ENCODE results near the gene VMP1. TPM values are rescaled to one million over a fixed set of nuclear protein-coding genes. Genes with fewer than 3 reads are reported as not detected.

The VMP1 gene
- total RNA-seq, 1 donor from 2014 or later, result 62.6 TPM

GRCh38 chr17:59829217-59830006 is 122.0 kb downstream of the VMP1 start:
- TF ChIP-seq, protein P1, sequence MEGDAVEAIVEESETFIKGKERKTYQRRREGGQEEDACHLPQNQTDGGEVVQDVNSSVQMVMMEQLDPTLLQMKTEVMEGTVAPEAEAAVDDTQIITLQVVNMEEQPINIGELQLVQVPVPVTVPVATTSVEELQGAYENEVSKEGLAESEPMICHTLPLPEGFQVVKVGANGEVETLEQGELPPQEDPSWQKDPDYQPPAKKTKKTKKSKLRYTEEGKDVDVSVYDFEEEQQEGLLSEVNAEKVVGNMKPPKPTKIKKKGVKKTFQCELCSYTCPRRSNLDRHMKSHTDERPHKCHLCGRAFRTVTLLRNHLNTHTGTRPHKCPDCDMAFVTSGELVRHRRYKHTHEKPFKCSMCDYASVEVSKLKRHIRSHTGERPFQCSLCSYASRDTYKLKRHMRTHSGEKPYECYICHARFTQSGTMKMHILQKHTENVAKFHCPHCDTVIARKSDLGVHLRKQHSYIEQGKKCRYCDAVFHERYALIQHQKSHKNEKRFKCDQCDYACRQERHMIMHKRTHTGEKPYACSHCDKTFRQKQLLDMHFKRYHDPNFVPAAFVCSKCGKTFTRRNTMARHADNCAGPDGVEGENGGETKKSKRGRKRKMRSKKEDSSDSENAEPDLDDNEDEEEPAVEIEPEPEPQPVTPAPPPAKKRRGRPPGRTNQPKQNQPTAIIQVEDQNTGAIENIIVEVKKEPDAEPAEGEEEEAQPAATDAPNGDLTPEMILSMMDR (conservative IDR thresholded peaks at IDR 0.05), result no peak
- Mint-ChIP-seq H3K4me1 (peaks cover 28% of the 10 kb centered on the region), H3K9me3 (no peaks in the 10 kb centered on the region), H3K4me3 (no peak overlapping the region), H3K27me3 (ENCODE audit: low read depth) (no peaks in the 10 kb centered on the region), H3K36me3 (ENCODE audit: low read depth) (no peaks in the 10 kb centered on the region), H3K27ac (ENCODE audit: unreplicated experiment) (no peak overlapping the region)
- DNase-seq (ENCODE audit: low read depth, low spot score), result no peak

DNA sequence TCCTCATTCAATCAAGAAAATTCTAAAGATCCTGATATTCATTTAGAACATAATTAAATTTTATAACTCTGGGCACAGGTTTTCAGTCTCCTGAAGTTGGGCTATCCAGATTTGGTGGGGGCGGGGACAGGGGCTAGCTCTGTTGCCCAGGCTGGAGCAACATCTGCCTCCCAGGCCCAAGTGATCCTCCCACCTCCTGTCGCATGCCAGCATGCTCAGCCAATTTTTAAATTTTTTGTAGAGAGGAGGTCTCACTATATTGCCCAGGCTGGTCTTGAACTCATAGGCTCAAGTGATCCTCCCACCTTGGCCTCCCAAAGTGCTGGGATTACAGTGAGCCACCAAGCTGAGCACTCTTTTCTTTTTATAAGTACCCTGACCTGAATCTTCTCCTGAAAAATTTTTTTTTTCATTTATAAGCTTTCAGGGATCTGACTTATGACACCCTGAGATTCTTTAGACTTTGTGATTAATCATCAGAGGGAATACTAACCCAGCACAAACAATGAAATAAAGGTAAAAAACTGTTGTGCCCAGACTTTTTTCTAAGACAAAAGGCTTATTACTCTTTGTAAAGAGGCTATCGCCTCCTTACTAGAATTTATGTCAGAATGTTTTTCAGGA is 122.7 kb downstream of the VMP1 start:
- no peak overlapping the region for H3K4me3 Mint-ChIP-seq
- no peaks in the 10 kb centered on the region for H3K27me3 Mint-ChIP-seq (ENCODE audit: low read depth)
- no peaks in the 10 kb centered on the region for H3K36me3 Mint-ChIP-seq (ENCODE audit: low read depth)
- no peak overlapping the region for H3K27ac Mint-ChIP-seq (ENCODE audit: unreplicated experiment)
- peaks cover 28% of the 10 kb centered on the region for H3K4me1 Mint-ChIP-seq
- no peak for DNase-seq (ENCODE audit: low read depth, low spot score)
- no peaks in the 10 kb centered on the region for H3K9me3 Mint-ChIP-seq
- TF ChIP-seq, protein P1 (conservative IDR thresholded peaks at IDR 0.05), result no peak

GRCh38 chr17:59830846-59831486 is 123.5 kb downstream of the VMP1 start:
- Mint-ChIP-seq H3K27ac (ENCODE audit: unreplicated experiment) (no peak overlapping the region), H3K9me3 (no peaks in the 10 kb centered on the region), H3K4me1 (peaks cover 22% of the 10 kb centered on the region), H3K36me3 (ENCODE audit: low read depth) (no peaks in the 10 kb centered on the region), H3K4me3 (no peak overlapping the region), H3K27me3 (ENCODE audit: low read depth) (no peaks in the 10 kb centered on the region)
- DNase-seq (ENCODE audit: low read depth, low spot score), result no peak
- TF ChIP-seq, protein P1 (conservative IDR thresholded peaks at IDR 0.05), result no peak

GRCh38 chr17:59832883-59833379 is 125.5 kb downstream of the VMP1 start:
- Mint-ChIP-seq H3K4me1 (peaks cover 35% of the 10 kb centered on the region), H3K36me3 (ENCODE audit: low read depth) (no peaks in the 10 kb centered on the region), H3K4me3 (no peak overlapping the region), H3K27ac (ENCODE audit: unreplicated experiment) (no peak overlapping the region), H3K9me3 (no peaks in the 10 kb centered on the region), H3K27me3 (ENCODE audit: low read depth) (no peaks in the 10 kb centered on the region)
- TF ChIP-seq, protein P1 (conservative IDR thresholded peaks at IDR 0.05), result no peak
- no peak for DNase-seq (ENCODE audit: low read depth, low spot score)

GRCh38 chr17:59837308-59838051 is 130.0 kb downstream of the VMP1 start:
- H3K9me3 Mint-ChIP-seq, result no peaks in the 10 kb centered on the region
- H3K36me3 Mint-ChIP-seq (ENCODE audit: low read depth), result peaks cover 5% of the 10 kb centered on the region
- peak overlapping the region; percentile 88 for H3K4me3 Mint-ChIP-seq
- H3K27ac Mint-ChIP-seq (ENCODE audit: unreplicated experiment), result peak overlapping the region; percentile 99
- H3K27me3 Mint-ChIP-seq (ENCODE audit: low read depth), result no peaks in the 10 kb centered on the region
- DNase-seq (ENCODE audit: low read depth, low spot score), result peak; percentile 22
- TF ChIP-seq, protein P1 (conservative IDR thresholded peaks at IDR 0.05), result no peak
- peaks cover 55% of the 10 kb centered on the region for H3K4me1 Mint-ChIP-seq

Data from neural crest cell (in vitro differentiated cells).